GM23248 (cell line): ENCODE measurements around the gene LYRM9. TPM values are rescaled to one million over a fixed set of nuclear protein-coding genes. Genes with fewer than 3 reads are reported as not detected.
"Not testable (repeated sequence)": the region's sequence is repeated elsewhere in the genome, so short reads cannot be mapped to it uniquely, and the experiment has no call there.

Experiments used
- DNase-seq: peaks from one replicate; pipeline ENCODE4 v3.0.0-alpha.2; 2015
- H2AFZ ChIP-seq: fragments of 200-600 bp; sonication (generic); 2 replicates; pipeline ENCODE4 v1.6.1; 2016; ENCODE audit warnings: antibody characterized with exemption
- H3F3A ChIP-seq: fragments of 200-600 bp; sonication (generic); 2 replicates; pipeline ENCODE4 v1.6.1; 2016; ENCODE audit warnings: mild to moderate bottlenecking, antibody characterized with exemption, mixed run types; ENCODE audit not compliant: insufficient read depth
- H3K27ac ChIP-seq: fragments of 200-600 bp; sonication (generic); 2 replicates; pipeline ENCODE4 v1.5.1; 2016; ENCODE audit warnings: mild to moderate bottlenecking
- H3K27me3 ChIP-seq: fragments of 200-600 bp; sonication (generic); replicated peaks from 2 replicates; pipeline ENCODE4 v1.6.1; 2016; ENCODE audit warnings: mild to moderate bottlenecking; ENCODE audit not compliant: insufficient read depth
- H3K36me3 ChIP-seq: fragments of 200-600 bp; sonication (generic); 2 replicates; pipeline ENCODE4 v1.6.1; 2016; ENCODE audit warnings: low read depth, mild to moderate bottlenecking
- H3K4me1 ChIP-seq: fragments of 200-600 bp; sonication (generic); 2 replicates; pipeline ENCODE4 v1.6.1; 2016; ENCODE audit warnings: mild to moderate bottlenecking; ENCODE audit not compliant: insufficient read depth
- H3K4me2 ChIP-seq: fragments of 200-600 bp; sonication (generic); one replicate; pipeline ENCODE4 v1.6.1; 2016; ENCODE audit warnings: mild to moderate bottlenecking; ENCODE audit not compliant: unreplicated experiment
- H3K4me3 ChIP-seq: fragments of 200-600 bp; sonication (generic); 2 replicates; pipeline ENCODE4 v1.5.1; 2016; ENCODE audit warnings: mild to moderate bottlenecking
- H3K79me2 ChIP-seq: fragments of 200-600 bp; sonication (generic); 2 replicates; pipeline ENCODE4 v1.6.1; 2016; ENCODE audit warnings: mild to moderate bottlenecking; ENCODE audit not compliant: insufficient read depth
- H3K9ac ChIP-seq: fragments of 200-600 bp; sonication (generic); 2 replicates; pipeline ENCODE4 v1.6.1; 2016; ENCODE audit warnings: mild to moderate bottlenecking
- H3K9me2 ChIP-seq: fragments of 200-600 bp; sonication (generic); 2 replicates; pipeline ENCODE4 v1.6.1; 2016; ENCODE audit warnings: mixed run types, mild to moderate bottlenecking, moderate library complexity; ENCODE audit not compliant: insufficient read depth
- H3K9me3 ChIP-seq: fragments of 200-600 bp; sonication (generic); one replicate; pipeline ENCODE4 v1.6.1; 2017; ENCODE audit warnings: low read depth
- H4K20me1 ChIP-seq: fragments of 200-600 bp; sonication (generic); 2 replicates; pipeline ENCODE4 v1.6.0; 2016; ENCODE audit not compliant: insufficient read depth
- EZH2 ChIP-seq: fragments of 200-600 bp; sonication (generic); IDR thresholded peaks from 2 replicates; pipeline ENCODE4 v1.6.1; 2018; ENCODE audit warnings: antibody characterized with exemption, mild to moderate bottlenecking; ENCODE audit not compliant: insufficient read depth, poor library complexity, severe bottlenecking
- EZH2phosphoT487 ChIP-seq: fragments of 200-600 bp; sonication (generic); IDR thresholded peaks from 2 replicates; pipeline ENCODE4 v1.6.1; 2018; ENCODE audit warnings: antibody characterized with exemption, moderate library complexity, mild to moderate bottlenecking, low read depth; ENCODE audit not compliant: insufficient read depth
- WGBS, 2 experiments: methylation state at CpG; one replicate each; pipeline ENCODE4 v1.1.6; 2015 to 2017; ENCODE audit warnings: low lambda C conversion rate in 2 of 2, low coverage in 1 of 2; ENCODE audit errors: missing lambda C conversion rate in 2 of 2; 5-methylcytosine and 5-hydroxymethylcytosine counted together
- in situ Hi-C: fragments of 300-500 bp; cut with MboI; formaldehyde crosslinking; loops from 2 replicates; pipeline ENCODE4 v1.15.0; 2020
- polyA plus RNA-seq: library from polyadenylated mRNA; unstranded; fragments of >200 nt; fragmentation: Nextera tagmentation; extraction: Ambion mirVana; gene quantifications from 2 replicates; pipeline ENCODE4 v1.2.1, GENCODE V29; 2016
- total RNA-seq: library from RNA; depleted of rRNA; stranded (reverse); fragments of >200 nt; shearing (Covaris generic); gene quantifications from 2 replicates; pipeline ENCODE4 v1.2.3, GENCODE V29; 2014; rRNA removed

Gene LYRM9
- total and polyA plus RNA-seq, 2 experiments from 2014 or later, result 11.3 to 15.4 TPM

- Histone ChIP-seq H3K4me1 (no peaks in the 10 kb centered on the region), H3K27me3 (0 out of 2 replicates have a peak, but pooled peaks cover 4% of the 10 kb centered on the region), H2AFZ (no peak overlapping the region), H3K27ac (no peak overlapping the region), H3F3A (no peaks in the 10 kb centered on the region), H3K4me2 (no peak overlapping the region), H3K9ac (no peak overlapping the region), H3K36me3 (no peaks in the 10 kb centered on the region), H3K79me2 (no peaks in the 10 kb centered on the region), H4K20me1 (no peaks in the 10 kb centered on the region), H3K9me3 (no peaks in the 10 kb centered on the region), H3K9me2 (no peaks in the 10 kb centered on the region), H3K4me3 (no peak overlapping the region)
- no peak for DNase-seq
- TF ChIP-seq EZH2phosphoT487 (no peak), EZH2 (no peak)
- in situ Hi-C loops, result no loop called here
These were observed 56.5 kb downstream of the LYRM9 start for GRCh38 chr17:27836651-27837050.

- Histone ChIP-seq H3K27me3 (0 out of 2 replicates have a peak, but pooled peaks cover 4% of the 10 kb centered on the region), H3K9me2 (no peaks in the 10 kb centered on the region), H3K4me2 (no peak overlapping the region), H3K9ac (no peak overlapping the region), H3K79me2 (no peaks in the 10 kb centered on the region), H3F3A (no peaks in the 10 kb centered on the region), H3K4me1 (no peaks in the 10 kb centered on the region), H3K36me3 (no peaks in the 10 kb centered on the region), H3K27ac (no peak overlapping the region), H2AFZ (no peak overlapping the region), H3K4me3 (no peak overlapping the region), H3K9me3 (no peaks in the 10 kb centered on the region), H4K20me1 (no peaks in the 10 kb centered on the region)
- DNase-seq, result no peak
- TF ChIP-seq EZH2 (no peak), EZH2phosphoT487 (no peak)
- 53 to 56% methylated on average over 3 of the region's 3 CpGs for WGBS, 2 experiments
- in situ Hi-C loops, result no loop called here
These were observed 58.6 kb downstream of the LYRM9 start for GRCh38 chr17:27834571-27834970.

GRCh38 chr17:27832831-27833230, 60.3 kb downstream of the LYRM9 start:
- H3K9me3 ChIP-seq, result no peaks in the 10 kb centered on the region
- H2AFZ ChIP-seq, result no peak overlapping the region
- no peak for TF ChIP-seq EZH2
- no peak for TF ChIP-seq EZH2phosphoT487
- H3K79me2 ChIP-seq, result no peaks in the 10 kb centered on the region
- no peak overlapping the region for H3K4me3 ChIP-seq
- peaks cover 4% of the 10 kb centered on the region; the same call in 1 of the 2 replicates for H3K27me3 ChIP-seq
- no peak overlapping the region for H3K27ac ChIP-seq
- H3K4me1 ChIP-seq, result no peaks in the 10 kb centered on the region
- H3K4me2 ChIP-seq, result no peak overlapping the region
- no peaks in the 10 kb centered on the region for H4K20me1 ChIP-seq
- H3K9ac ChIP-seq, result no peak overlapping the region
- H3K9me2 ChIP-seq, result no peaks in the 10 kb centered on the region
- no peaks in the 10 kb centered on the region for H3F3A ChIP-seq
- DNase-seq, result no peak
- in situ Hi-C loops, result no loop called here
- no peaks in the 10 kb centered on the region for H3K36me3 ChIP-seq

GRCh38 chr17:27829888-27830287, 63.3 kb downstream of the LYRM9 start:
- H3K9me2 ChIP-seq, H3F3A ChIP-seq, H3K9me3 ChIP-seq, H3K4me1 ChIP-seq, H3K27ac ChIP-seq, H3K36me3 ChIP-seq, H3K4me3 ChIP-seq, H3K4me2 ChIP-seq, H3K27me3 ChIP-seq, H2AFZ ChIP-seq, H3K79me2 ChIP-seq, H3K9ac ChIP-seq, H4K20me1 ChIP-seq, in situ Hi-C loops, DNase-seq: not testable (repeated sequence)
- WGBS, 2 experiments, result 15 to 16% methylated on average over 1 of the region's 1 CpG

GRCh38 chr17:27829143-27829711, 63.9 kb downstream of the LYRM9 start:
- H3K9me2 ChIP-seq, H3K4me1 ChIP-seq, DNase-seq, H3K27me3 ChIP-seq, H3K36me3 ChIP-seq, in situ Hi-C loops, H4K20me1 ChIP-seq, H3K9me3 ChIP-seq, H3K4me3 ChIP-seq, H3K4me2 ChIP-seq, H3K79me2 ChIP-seq, H3K27ac ChIP-seq, H3F3A ChIP-seq, H2AFZ ChIP-seq, H3K9ac ChIP-seq: not testable (repeated sequence)
- no CpG with 5 or more reads among the region's 2 CpGs for WGBS, 2 experiments

Other genes starting within 250 kb of the LYRM9 start
- not detected in 2 replicates for gene NOS2, start 92.8 kb downstream of the LYRM9 start, total RNA-seq
- not detected in 2 replicates for gene NOS2, start 92.8 kb downstream of the LYRM9 start, polyA plus RNA-seq
- 11.4 and 17.6 TPM in 2 replicates for gene NLK, start 149.3 kb upstream of the LYRM9 start, total RNA-seq
- gene NLK, start 149.3 kb upstream of the LYRM9 start, polyA plus RNA-seq, result 3.8 and 4.1 TPM in 2 replicates